ENCODE results near the gene LIG3. TPM values are rescaled to one million over a fixed set of nuclear protein-coding genes. Genes with fewer than 3 reads are reported as not detected.
A peak's percentile ranks its signal among the peaks of the same experiment; 100 is the strongest.

LIG3 gene
- total and polyA plus RNA-seq, 2 of the 13 experiments (the other 11 are each of a cell fraction or from before 2014, with no cell fraction given), result 34.4 to 36.2 TPM

DNA sequence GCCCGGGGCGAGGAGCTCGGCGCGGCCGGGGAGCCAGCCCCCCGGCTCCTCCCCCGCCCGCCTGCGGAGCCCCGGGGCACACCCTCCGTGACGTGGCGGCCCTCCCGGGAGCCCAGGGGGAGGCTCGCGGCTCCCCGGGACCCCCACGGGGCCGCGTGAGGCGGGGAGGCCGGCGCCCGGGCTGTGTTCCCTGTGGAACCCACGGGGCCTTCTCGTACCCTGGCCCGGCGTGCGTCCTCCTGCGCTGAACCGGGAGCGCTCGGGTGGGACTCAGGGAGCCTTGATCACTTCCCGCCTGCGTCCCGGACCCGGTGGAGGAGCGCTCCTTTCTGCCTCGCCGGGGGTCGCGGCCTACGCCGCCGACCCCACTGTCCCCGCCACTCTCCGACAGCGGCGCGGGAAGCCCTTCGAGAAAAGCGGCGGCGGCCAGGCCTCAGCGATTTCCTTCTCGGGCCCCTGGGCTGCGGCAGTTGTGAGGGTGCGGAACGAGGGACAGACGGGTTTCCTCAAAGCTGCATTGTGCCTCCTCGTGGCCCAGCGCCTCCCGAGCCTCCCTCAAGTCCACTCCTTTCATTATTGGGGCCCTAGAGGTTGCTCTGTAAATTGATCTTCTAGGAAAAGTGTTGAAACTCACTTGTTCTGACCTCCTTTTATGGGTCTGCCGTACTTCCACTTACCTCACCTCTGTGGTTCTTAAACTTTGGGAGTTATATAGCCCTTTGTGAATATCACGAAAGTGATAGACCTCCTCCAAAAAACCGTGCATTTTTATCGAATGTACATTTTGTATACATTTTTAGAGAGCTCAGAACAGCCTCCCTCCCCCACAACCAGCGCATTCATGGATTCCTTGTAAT, 597 bp downstream of the LIG3 start (continued):
- TF ChIP-seq, protein P1, sequence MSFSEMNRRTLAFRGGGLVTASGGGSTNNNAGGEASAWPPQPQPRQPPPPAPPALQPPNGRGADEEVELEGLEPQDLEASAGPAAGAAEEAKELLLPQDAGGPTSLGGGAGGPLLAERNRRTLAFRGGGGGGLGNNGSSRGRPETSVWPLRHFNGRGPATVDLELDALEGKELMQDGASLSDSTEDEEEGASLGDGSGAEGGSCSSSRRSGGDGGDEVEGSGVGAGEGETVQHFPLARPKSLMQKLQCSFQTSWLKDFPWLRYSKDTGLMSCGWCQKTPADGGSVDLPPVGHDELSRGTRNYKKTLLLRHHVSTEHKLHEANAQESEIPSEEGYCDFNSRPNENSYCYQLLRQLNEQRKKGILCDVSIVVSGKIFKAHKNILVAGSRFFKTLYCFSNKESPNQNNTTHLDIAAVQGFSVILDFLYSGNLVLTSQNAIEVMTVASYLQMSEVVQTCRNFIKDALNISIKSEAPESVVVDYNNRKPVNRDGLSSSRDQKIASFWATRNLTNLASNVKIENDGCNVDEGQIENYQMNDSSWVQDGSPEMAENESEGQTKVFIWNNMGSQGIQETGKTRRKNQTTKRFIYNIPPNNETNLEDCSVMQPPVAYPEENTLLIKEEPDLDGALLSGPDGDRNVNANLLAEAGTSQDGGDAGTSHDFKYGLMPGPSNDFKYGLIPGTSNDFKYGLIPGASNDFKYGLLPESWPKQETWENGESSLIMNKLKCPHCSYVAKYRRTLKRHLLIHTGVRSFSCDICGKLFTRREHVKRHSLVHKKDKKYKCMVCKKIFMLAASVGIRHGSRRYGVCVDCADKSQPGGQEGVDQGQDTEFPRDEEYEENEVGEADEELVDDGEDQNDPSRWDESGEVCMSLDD (CRISPR knock-in tag; IDR thresholded peaks at IDR 0.05; ENCODE audit: borderline replicate concordance), result 0 out of 2 replicates have a peak, but pooled peaks have one; percentile 45
- TF ChIP-seq PPARG (CRISPR knock-in tag; conservative IDR thresholded peaks at IDR 0.05) (no peak), MEF2D (CRISPR knock-in tag; IDR thresholded peaks at IDR 0.05) (peak; percentile 52; the same call in 1 of the 2 replicates), ZNF501 (CRISPR knock-in tag; IDR thresholded peaks at IDR 0.05) (no peak), NFE2L1 (CRISPR knock-in tag; IDR thresholded peaks at IDR 0.05; ENCODE audit: borderline replicate concordance) (no peak), FOSL2 (CRISPR knock-in tag; IDR thresholded peaks at IDR 0.05) (no peak), PHF21A (CRISPR knock-in tag; IDR thresholded peaks at IDR 0.05) (no peak), ZFAT (CRISPR knock-in tag; conservative IDR thresholded peaks at IDR 0.05) (0 out of 2 replicates have a peak, but pooled peaks have one; percentile 68), ZNF331 (CRISPR knock-in tag; IDR thresholded peaks at IDR 0.05) (peak; percentile 21; the same call in 1 of the 2 replicates)
- TF ChIP-seq, protein P2, sequence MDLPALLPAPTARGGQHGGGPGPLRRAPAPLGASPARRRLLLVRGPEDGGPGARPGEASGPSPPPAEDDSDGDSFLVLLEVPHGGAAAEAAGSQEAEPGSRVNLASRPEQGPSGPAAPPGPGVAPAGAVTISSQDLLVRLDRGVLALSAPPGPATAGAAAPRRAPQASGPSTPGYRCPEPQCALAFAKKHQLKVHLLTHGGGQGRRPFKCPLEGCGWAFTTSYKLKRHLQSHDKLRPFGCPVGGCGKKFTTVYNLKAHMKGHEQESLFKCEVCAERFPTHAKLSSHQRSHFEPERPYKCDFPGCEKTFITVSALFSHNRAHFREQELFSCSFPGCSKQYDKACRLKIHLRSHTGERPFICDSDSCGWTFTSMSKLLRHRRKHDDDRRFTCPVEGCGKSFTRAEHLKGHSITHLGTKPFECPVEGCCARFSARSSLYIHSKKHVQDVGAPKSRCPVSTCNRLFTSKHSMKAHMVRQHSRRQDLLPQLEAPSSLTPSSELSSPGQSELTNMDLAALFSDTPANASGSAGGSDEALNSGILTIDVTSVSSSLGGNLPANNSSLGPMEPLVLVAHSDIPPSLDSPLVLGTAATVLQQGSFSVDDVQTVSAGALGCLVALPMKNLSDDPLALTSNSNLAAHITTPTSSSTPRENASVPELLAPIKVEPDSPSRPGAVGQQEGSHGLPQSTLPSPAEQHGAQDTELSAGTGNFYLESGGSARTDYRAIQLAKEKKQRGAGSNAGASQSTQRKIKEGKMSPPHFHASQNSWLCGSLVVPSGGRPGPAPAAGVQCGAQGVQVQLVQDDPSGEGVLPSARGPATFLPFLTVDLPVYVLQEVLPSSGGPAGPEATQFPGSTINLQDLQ (CRISPR knock-in tag; IDR thresholded peaks at IDR 0.05), result no peak
- TF ChIP-seq, protein P3, sequence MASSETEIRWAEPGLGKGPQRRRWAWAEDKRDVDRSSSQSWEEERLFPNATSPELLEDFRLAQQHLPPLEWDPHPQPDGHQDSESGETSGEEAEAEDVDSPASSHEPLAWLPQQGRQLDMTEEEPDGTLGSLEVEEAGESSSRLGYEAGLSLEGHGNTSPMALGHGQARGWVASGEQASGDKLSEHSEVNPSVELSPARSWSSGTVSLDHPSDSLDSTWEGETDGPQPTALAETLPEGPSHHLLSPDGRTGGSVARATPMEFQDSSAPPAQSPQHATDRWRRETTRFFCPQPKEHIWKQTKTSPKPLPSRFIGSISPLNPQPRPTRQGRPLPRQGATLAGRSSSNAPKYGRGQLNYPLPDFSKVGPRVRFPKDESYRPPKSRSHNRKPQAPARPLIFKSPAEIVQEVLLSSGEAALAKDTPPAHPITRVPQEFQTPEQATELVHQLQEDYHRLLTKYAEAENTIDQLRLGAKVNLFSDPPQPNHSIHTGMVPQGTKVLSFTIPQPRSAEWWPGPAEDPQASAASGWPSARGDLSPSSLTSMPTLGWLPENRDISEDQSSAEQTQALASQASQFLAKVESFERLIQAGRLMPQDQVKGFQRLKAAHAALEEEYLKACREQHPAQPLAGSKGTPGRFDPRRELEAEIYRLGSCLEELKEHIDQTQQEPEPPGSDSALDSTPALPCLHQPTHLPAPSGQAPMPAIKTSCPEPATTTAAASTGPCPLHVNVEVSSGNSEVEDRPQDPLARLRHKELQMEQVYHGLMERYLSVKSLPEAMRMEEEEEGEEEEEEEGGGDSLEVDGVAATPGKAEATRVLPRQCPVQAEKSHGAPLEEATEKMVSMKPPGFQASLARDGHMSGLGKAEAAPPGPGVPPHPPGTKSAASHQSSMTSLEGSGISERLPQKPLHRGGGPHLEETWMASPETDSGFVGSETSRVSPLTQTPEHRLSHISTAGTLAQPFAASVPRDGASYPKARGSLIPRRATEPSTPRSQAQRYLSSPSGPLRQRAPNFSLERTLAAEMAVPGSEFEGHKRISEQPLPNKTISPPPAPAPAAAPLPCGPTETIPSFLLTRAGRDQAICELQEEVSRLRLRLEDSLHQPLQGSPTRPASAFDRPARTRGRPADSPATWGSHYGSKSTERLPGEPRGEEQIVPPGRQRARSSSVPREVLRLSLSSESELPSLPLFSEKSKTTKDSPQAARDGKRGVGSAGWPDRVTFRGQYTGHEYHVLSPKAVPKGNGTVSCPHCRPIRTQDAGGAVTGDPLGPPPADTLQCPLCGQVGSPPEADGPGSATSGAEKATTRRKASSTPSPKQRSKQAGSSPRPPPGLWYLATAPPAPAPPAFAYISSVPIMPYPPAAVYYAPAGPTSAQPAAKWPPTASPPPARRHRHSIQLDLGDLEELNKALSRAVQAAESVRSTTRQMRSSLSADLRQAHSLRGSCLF (CRISPR knock-in tag; IDR thresholded peaks at IDR 0.05; ENCODE audit: borderline replicate concordance), result no peak
- TF ChIP-seq, protein P4, sequence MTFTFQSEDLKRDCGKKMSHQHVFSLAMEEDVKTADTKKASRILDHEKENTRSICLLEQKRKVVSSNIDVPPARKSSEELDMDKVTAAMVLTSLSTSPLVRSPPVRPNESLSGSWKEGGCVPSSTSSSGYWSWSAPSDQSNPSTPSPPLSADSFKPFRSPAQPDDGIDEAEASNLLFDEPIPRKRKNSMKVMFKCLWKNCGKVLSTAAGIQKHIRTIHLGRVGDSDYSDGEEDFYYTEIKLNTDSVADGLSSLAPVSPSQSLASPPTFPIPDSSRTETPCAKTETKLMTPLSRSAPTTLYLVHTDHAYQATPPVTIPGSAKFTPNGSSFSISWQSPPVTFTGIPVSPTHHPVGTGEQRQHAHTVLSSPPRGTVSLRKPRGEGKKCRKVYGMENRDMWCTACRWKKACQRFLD (CRISPR knock-in tag; IDR thresholded peaks at IDR 0.05; ENCODE audit: borderline replicate concordance), result 0 out of 2 replicates have a peak, but pooled peaks have one; percentile 31

Measured in HepG2 (cell line).